Measurements from ENCODE around the gene ZNF384.

DNA sequence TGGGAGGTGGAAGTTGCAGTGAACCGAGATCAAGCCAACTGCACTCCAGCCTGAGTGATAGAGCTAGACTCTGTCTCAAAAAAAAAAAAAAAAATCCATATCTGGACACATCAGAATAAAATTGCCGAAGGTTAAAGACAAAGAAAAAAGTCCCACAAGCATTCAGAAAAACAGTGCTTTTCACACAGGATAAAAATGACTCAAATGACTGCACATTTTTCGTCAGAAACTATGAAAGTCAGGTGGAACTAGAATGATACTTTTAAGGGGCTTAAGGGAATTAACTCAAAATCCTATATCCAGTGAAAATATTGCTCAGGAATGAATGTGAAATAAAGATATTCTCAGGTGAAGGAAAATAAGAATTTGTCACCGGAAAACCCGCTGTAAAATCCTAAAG is 47.6 kb upstream of the ZNF384 start:
- TF ChIP-seq DPF2 (IDR thresholded peaks at IDR 0.05), result no peak
- TF ChIP-seq, protein P1, sequence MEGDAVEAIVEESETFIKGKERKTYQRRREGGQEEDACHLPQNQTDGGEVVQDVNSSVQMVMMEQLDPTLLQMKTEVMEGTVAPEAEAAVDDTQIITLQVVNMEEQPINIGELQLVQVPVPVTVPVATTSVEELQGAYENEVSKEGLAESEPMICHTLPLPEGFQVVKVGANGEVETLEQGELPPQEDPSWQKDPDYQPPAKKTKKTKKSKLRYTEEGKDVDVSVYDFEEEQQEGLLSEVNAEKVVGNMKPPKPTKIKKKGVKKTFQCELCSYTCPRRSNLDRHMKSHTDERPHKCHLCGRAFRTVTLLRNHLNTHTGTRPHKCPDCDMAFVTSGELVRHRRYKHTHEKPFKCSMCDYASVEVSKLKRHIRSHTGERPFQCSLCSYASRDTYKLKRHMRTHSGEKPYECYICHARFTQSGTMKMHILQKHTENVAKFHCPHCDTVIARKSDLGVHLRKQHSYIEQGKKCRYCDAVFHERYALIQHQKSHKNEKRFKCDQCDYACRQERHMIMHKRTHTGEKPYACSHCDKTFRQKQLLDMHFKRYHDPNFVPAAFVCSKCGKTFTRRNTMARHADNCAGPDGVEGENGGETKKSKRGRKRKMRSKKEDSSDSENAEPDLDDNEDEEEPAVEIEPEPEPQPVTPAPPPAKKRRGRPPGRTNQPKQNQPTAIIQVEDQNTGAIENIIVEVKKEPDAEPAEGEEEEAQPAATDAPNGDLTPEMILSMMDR (IDR thresholded peaks at IDR 0.05 in 2 of 3, conservative IDR thresholded peaks at IDR 0.05 in 1 of 3; ENCODE audit: control insufficient read depth in 2 of 3, extremely low read depth in 1 of 3, insufficient read depth in 1 of 3, low read depth in 3 of 3, low read length in 3 of 3), result no peak
